GM21528 (cell line): Measurements from ENCODE around the gene ABHD16B.

Experiments used
- ATAC-seq: cut with Tn5 transposase; IDR thresholded peaks from one replicate; pipeline ENCODE4 v1.9.1; 2021; ENCODE audit warnings: mild to moderate bottlenecking, moderate library complexity; ENCODE audit not compliant: unreplicated experiment, low FRiP score

Gene ABHD16B

GRCh38 chr20:63892402-63892801 is 31.1 kb downstream of the ABHD16B start:
- ATAC-seq, result no peak

- ATAC-seq, result no peak
Observed at GRCh38 chr20:63893999-63894357, 32.7 kb downstream of the ABHD16B start.

- ATAC-seq, result peak; percentile 61
Observed at GRCh38 chr20:63894358-63895201, 33.3 kb downstream of the ABHD16B start, which contains the start of gene DNAJC5. Gene DNAJC5 (plus strand): TSS chr20:63895126. CDS start chr20:63928346, 33,220 bp downstream.

- ATAC-seq, result no peak
Observed at GRCh38 chr20:63895202-63895951, 34.1 kb downstream of the ABHD16B start.

GRCh38 chr20:63895952-63896263 is 34.6 kb downstream of the ABHD16B start:
- no peak for ATAC-seq

GRCh38 chr20:63896264-63897105 is 35.2 kb downstream of the ABHD16B start:
- ATAC-seq, result no peak

- ATAC-seq, result no peak
Observed at GRCh38 chr20:63897978-63898561, 36.8 kb downstream of the ABHD16B start.

GRCh38 chr20:63898882-63899558 is 37.7 kb downstream of the ABHD16B start:
- ATAC-seq, result no peak

GRCh38 chr20:63900413-63900812 is 39.1 kb downstream of the ABHD16B start:
- ATAC-seq, result no peak

- ATAC-seq, result no peak
Observed at GRCh38 chr20:63903796-63904561, 42.7 kb downstream of the ABHD16B start.

- ATAC-seq, result no peak
Observed at GRCh38 chr20:63908008-63908682, 46.8 kb downstream of the ABHD16B start.

GRCh38 chr20:63911176-63911575 is 49.9 kb downstream of the ABHD16B start:
- no peak for ATAC-seq
